ENCODE results near the gene SEMG1.

SEMG1 gene

DNA sequence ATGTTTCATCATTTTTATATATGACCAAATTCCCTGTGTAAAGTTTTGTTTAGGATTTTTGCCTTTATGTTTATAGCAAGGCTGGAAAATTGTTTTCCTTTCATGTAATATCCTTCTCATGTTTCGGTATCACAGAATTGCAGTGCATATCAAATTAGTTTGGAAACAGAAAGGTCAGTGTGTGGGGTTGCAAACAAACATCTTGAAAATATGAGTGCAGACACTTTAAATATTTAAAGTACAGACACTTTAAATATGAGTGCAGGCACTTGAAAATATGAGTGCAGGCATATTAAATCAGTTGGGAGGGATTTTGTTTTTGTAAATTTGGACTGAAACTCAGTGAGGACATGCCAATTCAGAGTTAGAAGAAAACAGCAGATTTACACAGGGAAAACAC, 41.0 kb downstream of the SEMG1 start:
- no peak overlapping the region for H3K4me3 ChIP-seq (ENCODE audit: low read length)
- TF ChIP-seq ZNF274 (IDR thresholded peaks at IDR 0.05; ENCODE audit: low read depth, low read length) = no peak

DNA sequence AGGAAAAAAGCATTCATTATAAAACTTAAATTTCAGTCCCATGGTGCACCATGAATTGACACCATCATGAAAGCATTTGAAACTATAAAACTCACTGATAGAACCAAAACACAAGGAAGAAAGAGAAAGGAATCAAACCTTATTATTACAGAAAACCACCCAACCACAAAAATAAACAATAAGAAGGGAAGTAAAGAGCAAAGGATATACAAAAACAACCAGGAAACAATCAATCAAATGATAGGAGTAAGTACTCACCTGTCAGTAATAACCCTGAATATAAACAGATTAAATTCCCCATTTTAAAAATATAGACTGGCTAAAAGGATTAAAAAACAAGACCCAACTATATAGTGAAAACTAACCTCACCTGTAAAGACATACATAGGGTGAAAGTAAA, 41.8 kb downstream of the SEMG1 start:
- no peak overlapping the region for H3K4me3 ChIP-seq (ENCODE audit: low read length)
- no peak for TF ChIP-seq ZNF274 (IDR thresholded peaks at IDR 0.05; ENCODE audit: low read depth, low read length)

GRCh38 chr20:45251884-45252560, 45.2 kb downstream of the SEMG1 start:
- no peak overlapping the region for H3K4me3 ChIP-seq (ENCODE audit: low read length)
- TF ChIP-seq ZNF274 (IDR thresholded peaks at IDR 0.05; ENCODE audit: low read depth, low read length) = no peak

GRCh38 chr20:45253261-45253660, 46.4 kb downstream of the SEMG1 start:
- TF ChIP-seq ZNF274 (IDR thresholded peaks at IDR 0.05; ENCODE audit: low read depth, low read length) = no peak

DNA sequence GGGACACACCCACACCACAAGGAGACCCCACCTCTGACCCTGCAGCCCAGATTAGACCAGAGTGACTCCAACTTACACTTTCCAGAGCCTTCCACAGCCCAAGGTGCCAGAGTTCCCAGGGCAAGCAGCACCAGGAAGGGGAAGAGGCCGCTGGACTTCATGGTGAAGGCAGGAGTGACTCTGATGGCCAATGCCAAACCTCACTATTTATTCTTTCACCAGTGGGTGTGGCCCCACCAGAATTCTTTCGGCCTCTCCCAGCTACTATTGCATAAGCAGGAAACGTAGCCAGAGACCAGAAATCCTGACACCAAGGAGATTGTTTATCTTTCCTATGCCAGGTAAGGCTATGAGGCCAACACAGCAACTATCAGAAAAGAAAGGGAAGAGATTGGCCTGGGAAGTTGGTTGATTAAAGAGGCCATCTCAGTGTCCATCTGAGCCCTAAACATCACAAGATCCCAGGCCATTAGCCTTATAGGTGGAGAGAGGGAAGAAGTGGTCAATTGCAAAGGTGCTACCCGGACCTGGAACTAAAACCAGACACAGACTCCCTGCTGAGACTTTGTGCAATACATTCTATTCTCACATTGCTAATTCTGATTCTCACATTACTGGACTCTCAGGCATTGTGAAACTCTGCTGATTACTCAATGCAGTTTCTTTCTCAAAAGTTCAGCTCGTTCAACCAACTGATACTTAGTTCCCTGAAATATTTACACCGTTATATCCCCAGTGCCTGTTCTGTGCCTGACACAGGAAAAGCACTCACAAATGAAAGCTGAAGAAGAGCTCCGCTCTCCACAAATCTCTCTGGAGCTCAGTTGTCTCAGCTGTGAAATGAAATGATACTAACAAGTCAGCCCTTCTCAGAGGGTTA, 47.8 kb downstream of the SEMG1 start, which contains the start of gene SLPI:
TSS of gene SLPI (minus strand) at position 182 of the 880 bp plus-strand sequence. CDS start at position 161, 21 bp downstream.
- no peak within 1 kb of the TSS for H3K4me3 ChIP-seq (ENCODE audit: low read length)
- no peak for TF ChIP-seq ZNF274 (IDR thresholded peaks at IDR 0.05; ENCODE audit: low read depth, low read length)

More at GRCh38 chr20:45253261-45253660, 46.4 kb downstream of the SEMG1 start:
- H3K4me3 ChIP-seq (ENCODE audit: low read length) = no peak overlapping the region

- no peak overlapping the region for H3K4me3 ChIP-seq (ENCODE audit: low read length)
- no peak for TF ChIP-seq ZNF274 (IDR thresholded peaks at IDR 0.05; ENCODE audit: low read depth, low read length)
Observed at GRCh38 chr20:45257161-45257560, 50.3 kb downstream of the SEMG1 start.

DNA sequence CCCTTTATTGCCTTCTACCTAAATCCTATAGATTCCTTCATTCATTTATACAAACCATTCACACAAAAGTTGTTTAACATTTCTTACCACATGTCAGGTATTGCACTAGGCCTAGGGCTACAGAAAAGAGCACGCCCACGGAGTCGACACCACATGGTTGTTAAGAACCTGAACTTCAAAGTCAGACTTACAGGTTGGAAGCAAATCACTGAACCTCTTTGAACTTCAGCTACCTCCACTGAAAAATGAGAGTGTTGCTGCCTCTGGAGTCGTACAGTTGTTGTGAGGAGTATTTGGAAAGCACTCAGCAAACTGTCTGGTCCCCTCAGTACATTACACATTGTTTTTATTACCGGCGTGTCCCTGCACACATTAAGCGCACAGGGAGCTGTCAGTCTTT, 50.9 kb downstream of the SEMG1 start:
- TF ChIP-seq ZNF274 (IDR thresholded peaks at IDR 0.05; ENCODE audit: low read depth, low read length) = no peak
- no peak overlapping the region for H3K4me3 ChIP-seq (ENCODE audit: low read length)

GRCh38 chr20:45258259-45258658, 51.4 kb downstream of the SEMG1 start:
- no peak overlapping the region for H3K4me3 ChIP-seq (ENCODE audit: low read length)
- no peak for TF ChIP-seq ZNF274 (IDR thresholded peaks at IDR 0.05; ENCODE audit: low read depth, low read length)

- TF ChIP-seq ZNF274 (IDR thresholded peaks at IDR 0.05; ENCODE audit: low read depth, low read length) = no peak
- H3K4me3 ChIP-seq (ENCODE audit: low read length) = no peak overlapping the region
Observed at GRCh38 chr20:45258664-45259063, 51.8 kb downstream of the SEMG1 start.

Measured in GM08714 (cell line).